Colon (tissue), 2 donors: ENCODE results near the gene ZNF880.
"Not testable (repeated sequence)": the region's sequence is repeated elsewhere in the genome, so short reads cannot be mapped to it uniquely, and the experiment has no call there.

Experiments used
- FAIRE-seq: peaks from 2 replicates; lab custom pipeline; 2012; peaks lifted over from hg19 to GRCh38; lab: Jason Lieb, UNC
- donor health status: control.
- donor health status: control.

Gene ZNF880

DNA sequence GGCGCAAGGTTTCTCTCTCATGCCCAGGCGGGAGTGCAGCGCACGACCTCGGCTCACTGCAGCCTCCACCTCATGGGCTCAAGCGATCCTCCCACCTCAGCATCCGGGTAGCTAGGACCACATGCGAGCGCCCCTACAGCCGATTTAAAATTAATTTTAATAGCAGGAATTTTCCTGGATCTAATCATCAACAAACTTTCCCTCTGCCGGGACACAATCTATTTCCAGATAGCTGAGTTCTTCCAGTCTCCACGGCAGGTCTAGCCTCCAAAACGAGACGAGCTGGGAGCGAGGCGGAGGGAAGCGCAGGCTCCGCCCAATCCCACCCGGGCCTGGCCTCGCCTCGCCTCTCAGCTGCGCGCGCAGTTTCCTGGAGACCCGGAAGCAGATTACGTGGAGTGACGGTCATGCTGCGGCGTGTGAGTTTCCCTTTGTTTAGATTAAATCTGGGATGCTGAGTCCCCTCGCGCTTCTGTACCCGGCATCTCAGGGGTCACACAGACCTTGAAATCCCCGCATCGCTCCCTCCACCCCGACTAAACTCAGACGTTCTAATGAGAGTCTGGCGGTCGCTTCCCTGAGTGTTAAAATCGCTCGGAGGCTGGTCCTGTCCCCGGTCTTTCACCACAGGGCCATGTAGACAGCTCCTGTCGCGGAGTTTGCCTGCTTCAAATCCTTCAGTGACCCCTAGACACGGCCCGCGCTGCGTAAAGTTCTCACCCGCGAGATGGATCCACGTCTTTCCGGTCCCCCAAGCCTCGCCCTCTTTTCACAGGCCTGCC is at the start of gene ZNF880:
TSS of gene ZNF880 (plus strand) at position 365 of the 782 bp plus-strand sequence. CDS start at position 408, 43 bp downstream.
- no peak for FAIRE-seq

DNA sequence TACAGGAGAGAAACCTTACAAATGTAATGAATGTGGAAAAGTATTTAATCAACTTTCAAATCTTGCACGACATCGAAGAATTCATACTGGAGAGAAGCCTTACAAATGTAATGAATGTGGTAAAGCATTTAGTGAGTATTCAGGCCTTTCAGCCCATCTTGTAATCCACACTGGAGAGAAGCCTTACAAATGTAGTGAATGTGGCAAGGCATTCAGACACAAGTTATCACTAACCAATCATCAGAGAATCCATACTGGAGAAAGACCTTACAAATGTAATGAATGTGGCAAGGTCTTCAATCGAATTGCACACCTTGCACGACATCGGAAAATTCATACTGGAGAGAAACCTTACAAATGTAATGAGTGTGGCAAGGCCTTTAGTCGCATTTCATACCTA is 47.3 kb upstream of the ZNF880 start:
- FAIRE-seq, result no peak

DNA sequence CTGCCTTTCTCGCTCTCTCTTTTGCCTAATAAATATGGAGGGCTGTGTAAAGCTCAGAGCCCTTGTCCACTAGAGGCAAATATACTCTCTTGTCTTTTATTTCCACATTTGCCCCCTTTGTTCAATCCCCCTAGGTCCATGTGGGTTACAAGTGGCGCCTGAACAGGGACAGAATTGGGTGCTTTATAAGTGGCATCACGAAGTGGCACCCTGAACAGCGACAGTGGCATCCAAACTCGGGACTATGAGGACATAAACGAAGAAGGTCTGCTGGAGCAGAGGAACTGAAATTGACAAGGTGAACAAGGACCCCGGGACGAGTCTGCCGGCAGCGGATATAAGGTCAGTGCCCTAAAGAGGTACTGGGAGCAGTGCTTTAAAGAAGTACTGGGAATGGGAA is 38.0 kb upstream of the ZNF880 start:
- FAIRE-seq, result no peak

DNA sequence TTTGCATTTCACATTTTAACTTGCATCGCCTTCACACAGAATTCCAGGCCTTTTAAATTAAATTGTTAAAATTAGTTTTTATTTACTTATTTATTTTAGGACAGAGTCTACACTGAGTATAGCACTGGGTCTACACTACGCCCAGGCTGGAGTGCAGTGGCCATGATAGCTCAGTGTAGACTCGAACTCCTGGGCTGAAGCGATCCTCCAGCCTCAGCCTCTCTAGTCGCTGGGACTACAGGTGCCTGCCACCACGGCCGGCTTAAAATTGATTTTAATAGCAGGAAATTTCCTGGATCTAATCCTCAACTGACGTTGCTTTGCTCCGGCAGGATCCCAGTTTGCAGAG is 34.0 kb upstream of the ZNF880 start:
- no peak for FAIRE-seq

DNA sequence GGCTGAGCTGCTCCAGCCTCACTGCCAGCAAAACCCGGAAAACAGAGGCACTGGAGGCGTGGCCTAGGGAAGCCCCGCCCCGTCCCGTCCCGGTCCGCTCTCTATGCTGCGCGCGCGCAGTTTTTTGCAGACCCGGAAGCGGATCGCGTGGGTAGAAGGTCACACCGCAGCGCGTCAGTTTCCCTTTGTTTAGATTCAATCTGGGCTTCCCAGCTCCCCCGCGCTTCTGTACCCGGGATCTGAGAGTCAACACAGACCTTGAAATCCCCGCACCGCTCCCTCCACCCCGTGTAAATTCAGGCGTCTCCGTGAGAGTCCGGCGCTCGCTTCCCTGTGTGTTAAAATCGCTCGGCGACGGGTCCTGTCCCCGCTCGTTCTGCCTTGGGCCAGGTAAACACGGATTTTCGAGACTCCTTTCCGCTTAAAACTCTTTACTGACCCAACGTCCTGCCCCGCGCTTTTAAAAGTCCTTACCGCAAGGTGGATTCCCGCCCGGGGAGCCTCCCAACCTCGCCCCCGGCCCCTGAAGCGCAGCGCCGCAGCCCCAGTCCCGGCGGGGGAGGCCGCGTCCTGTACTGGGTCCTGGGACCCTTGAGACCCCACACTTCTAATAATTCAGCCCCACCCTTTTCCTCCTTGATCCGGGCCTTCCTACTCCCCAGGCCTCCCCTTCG is 33.5 kb upstream of the ZNF880 start, which contains the start of gene ZNF610:
TSS of gene ZNF610 (plus strand) at position 127 of the 674 bp plus-strand sequence. CDS start 12,930 bp downstream, outside the sequence.
- FAIRE-seq, result no peak

DNA sequence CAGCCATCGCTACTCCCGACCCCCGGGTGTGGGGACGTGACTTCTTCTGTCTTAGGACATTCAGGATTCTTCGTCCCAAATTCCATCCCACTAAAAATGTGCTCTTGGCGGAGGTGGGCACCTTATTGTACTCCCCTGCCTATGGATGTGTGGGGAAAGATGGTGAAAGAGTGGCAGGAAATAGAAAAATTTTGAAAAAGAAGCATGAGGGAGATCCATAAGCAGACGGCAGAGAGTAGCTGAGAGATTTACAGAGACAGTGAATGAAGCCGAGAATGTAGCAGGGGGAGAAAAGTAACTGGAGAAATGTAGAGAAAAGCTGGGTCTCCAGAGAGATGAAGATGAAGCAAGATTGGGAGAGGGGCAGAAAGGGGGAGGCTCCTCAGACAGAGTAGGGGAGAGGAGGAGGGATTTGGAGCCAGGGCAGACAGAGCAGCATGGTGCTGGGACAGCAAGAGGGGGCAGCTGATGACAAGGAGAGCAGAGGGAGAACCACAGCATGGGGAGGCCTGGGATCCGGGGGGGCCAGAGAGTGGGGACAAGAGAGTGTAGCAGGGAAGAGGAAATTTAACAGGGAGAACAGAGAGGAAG is 32.8 kb upstream of the ZNF880 start:
- FAIRE-seq, result no peak

DNA sequence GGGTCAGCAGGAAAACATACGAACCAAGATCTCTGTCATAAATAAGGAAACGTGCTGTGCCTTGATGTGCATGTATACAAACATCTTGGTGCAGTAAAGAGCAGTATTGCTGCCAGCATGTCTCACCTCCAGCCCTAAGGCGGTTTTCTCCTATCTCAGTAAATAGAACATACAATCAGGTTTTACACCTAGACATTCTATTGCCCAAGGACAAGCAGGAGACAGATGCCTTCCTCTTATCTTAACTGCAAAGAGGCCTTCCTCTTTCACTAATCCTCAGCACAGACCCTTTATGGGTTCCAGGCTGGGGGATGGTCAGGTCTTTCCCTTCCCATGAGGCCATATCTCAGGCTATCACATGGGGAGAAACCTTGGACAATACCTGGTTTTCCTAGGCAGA is 30.7 kb upstream of the ZNF880 start:
- FAIRE-seq, result not testable (repeated sequence)

DNA sequence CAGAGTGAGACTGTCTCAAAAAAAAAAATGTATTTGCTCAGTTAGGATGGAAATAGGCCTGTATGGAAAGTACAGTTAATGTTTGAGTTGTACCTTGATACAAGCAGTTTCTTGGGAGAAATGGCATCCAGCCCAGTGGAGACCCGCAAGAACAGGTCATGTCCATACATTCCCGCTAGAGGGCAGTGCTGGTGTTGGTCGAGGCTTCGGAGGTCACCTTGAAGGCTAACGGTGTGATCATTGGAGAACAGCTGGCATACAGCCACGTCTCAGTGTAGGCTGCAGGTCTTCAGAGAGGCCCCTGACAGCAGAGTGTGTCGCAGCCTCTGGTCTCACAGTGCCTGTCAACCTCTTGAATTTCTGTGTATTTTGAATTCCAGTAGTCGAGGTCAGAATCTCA is 26.2 kb upstream of the ZNF880 start:
- no peak for FAIRE-seq

DNA sequence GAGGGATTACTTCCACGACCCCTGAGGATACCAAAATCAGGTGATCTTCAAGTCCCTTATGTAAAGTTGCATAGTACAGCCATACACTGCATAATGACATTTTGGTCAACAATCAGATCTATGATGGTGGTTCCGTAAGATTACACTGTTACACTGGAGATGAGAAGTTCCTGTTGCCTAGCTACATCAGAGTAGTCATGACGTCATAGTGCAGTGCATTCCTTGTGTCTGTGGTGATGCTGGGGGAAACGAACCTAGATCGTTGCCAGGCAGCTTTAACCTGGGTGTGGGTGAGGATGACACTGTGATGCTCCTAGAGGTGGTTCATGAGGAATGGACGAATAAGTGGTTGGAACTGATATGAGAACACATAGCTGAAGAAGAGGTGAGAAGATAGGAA is 24.6 kb upstream of the ZNF880 start:
- FAIRE-seq, result no peak

DNA sequence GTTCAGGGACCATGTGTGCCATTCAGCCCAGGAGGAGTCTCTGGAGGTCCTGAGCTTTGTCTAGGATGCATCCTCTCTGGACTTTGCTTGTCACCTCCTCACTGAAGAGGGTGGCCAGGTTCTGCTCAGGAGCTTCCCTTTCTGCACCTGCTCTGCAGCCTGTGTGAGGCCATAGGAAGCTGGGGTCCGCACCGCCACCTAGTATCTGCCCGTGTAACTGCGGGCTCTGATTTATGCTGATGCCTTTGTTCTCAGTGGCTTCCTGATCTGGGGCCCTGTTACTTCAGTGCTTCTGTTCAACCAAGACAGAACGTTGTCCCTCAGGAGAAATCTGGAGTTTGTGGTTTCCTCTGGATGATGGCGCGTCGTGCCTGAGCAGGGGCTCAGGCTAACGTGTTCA is 18.2 kb upstream of the ZNF880 start:
- no peak for FAIRE-seq

DNA sequence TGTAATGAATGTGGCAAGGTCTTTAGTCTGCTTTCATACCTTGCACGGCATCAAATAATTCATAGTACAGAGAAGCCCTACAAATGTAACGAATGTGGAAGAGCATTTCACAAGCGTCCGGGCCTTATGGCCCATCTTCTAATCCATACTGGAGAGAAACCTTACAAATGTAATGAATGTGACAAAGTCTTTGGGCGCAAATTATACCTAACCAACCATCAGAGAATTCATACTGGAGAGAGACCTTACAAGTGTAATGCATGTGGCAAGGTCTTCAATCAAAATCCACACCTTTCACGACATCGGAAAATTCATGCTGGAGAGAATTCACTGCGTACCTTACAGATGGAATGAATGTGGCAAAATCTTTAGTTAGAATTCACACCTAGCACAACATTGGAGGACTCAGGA is 3.3 kb upstream of the ZNF880 start:
- FAIRE-seq, result no peak

DNA sequence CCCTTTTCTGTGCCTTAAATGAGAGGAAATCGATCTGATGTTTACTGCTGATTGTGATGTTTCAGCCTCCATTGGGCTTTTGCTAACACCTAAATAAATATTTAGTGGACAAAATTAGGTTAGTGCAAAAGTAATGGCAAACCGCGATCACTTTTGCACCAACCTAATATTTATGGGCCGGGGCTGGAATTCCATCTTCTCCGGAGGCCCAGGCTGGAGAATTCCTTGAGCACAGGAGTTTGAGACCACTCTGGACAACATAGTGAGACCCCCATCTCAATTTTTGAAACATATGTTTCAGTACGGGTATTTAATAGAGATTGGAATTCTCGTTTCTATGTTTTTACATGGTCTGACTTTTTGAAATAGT is 603 bp downstream of the ZNF880 start:
- FAIRE-seq, result no peak

DNA sequence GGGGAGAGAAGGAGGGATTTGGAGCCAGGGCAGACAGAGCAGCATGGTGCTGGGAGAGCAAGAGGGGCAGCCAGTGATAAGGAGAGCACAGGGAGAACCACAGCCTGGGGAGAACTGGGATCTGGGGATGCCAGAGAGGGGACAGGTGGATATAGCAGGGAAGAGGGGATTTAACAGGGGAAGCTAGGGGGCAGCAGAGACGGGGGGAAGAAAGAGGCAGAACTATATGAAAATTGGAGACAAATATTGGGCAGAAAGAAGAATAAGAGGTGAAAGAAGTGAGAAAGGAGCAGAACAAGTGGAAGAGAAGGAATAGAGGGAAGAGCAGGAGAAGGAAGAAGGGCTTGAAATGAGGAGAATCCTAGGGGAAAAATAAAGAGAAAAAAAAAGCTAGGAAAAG is 21.4 kb downstream of the ZNF880 start:
- FAIRE-seq, result no peak

DNA sequence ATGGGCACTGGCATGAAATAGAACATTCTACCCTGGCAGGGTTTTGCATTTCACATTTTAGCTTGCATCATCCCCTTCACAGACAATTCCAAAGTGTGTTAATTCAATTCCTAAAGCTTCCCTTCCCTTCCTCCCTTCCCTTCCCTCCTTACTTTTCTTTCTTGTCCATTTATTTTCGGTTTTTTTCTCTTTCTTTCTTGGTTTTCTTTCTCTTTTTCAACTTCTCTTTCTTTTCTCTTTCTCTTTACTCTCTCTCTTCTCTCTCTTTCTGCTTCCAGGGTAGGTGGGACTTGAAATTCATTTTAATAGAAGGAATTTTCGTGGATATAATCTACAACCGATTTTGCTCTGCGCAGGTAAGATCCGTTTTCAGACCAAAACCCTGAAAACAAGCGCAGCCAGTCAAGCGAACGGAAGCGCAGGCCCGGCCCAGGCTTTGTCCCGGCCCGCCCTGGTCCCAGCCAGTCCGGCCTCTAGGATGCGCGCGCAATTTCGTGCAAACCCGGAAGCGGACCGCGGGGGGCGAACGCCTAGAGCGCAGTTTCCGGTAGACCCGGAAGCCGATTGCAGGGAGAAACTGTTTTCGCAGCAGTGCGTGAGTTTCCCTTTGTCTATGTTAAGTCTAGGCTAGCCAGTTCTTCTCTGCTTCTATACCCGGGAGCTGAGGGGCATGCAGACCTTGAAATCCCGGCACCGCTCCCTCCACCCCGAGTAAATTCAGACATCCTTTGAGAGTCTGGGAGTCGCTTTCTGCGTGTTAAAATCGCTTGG is 27.8 kb downstream of the ZNF880 start, which contains the start of gene ZNF528:
TSS of gene ZNF528 (plus strand) at position 540 of the 771 bp plus-strand sequence. CDS start 4,165 bp downstream, outside the sequence.
- no peak for FAIRE-seq

DNA sequence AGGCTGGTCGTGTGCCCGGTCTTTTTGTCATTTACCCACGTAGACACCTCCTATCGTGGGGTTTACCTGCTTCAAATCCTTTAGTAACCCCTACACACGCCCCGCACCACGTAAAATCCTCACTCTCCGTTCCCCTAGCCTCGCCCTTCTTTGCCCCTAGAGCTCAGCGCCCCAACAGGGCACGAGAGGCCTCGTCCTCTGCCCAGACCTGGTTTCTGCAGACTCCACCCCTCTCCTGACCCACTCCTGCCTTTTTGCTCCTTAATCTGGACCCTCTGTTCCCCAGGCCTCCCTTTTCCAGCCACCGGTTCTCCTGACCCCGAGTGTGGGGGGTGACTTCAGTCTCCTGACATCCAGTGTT is 28.3 kb downstream of the ZNF880 start:
- FAIRE-seq, result no peak

DNA sequence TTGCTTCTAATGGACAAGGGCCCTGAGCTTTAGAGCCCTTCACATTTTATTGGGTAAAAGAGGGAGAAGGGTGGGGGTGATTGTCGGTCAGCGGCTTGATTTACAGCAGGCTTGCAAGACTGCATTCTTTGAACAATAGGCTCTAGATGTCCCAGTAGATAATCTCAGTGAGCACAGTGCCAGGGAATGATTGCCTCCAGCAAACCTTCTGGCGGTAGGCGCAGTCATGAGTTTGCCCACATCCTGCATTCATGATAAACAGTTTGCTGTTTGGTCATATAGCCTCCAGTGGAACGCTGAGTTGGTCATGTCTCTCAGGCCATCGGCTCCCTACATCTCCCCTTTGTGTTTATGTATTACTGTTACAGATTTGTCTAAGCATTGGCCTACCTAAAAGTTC is 40.6 kb downstream of the ZNF880 start:
- FAIRE-seq, result no peak

DNA sequence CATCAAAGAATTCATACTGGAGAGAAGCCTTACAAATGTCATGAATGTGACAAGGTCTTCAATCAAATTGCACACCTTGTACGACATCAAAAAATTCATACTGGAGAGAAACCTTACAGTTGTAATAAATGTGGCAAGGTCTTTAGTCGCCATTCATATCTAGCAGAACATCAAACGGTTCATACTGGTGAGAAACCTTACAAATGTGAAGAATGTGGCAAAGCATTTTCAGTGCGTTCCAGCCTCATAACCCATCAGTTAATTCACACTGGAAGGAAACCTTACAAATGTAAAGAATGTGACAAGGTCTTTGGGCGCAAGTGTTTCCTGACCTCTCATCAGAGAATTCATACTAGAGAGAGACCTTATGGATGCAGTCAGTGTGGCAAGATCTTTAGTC is 46.0 kb downstream of the ZNF880 start:
- FAIRE-seq, result no peak

DNA sequence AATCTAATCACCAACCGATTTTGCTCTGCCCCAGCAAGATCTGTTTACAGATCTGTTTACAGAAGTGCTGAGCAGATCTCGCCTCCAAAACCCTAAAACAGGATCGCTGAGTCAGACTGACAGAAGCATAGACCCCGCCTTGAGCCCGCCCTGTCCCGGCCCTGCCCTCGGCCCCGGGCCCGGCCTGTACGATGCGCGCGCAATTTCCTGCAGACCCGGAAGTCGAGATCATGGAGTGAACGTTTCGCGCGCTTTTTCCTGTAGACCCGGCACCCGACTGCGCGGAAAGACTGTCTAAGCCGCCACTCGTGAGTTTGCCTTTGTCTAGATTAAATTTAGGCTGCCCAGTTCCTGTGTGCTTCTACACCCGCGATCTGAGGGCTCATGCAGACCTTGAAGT is 59.2 kb downstream of the ZNF880 start, which contains the start of gene ZNF534:
TSS of gene ZNF534 (plus strand) at position 212 of the 400 bp plus-strand sequence. CDS start 2,327 bp downstream, outside the sequence.
- FAIRE-seq, result no peak
